HG03575 (cell line): ENCODE results near the gene ENTPD2.
"Not testable (repeated sequence)": the region's sequence is repeated elsewhere in the genome, so short reads cannot be mapped to it uniquely, and the experiment has no call there.

Source experiments
- ATAC-seq: cut with Tn5 transposase; IDR thresholded peaks from one replicate; pipeline ENCODE4 v1.9.1; 2021; ENCODE audit not compliant: unreplicated experiment, insufficient number of reproducible peaks, low FRiP score; ENCODE audit errors: extremely low read depth

The ENTPD2 gene

DNA sequence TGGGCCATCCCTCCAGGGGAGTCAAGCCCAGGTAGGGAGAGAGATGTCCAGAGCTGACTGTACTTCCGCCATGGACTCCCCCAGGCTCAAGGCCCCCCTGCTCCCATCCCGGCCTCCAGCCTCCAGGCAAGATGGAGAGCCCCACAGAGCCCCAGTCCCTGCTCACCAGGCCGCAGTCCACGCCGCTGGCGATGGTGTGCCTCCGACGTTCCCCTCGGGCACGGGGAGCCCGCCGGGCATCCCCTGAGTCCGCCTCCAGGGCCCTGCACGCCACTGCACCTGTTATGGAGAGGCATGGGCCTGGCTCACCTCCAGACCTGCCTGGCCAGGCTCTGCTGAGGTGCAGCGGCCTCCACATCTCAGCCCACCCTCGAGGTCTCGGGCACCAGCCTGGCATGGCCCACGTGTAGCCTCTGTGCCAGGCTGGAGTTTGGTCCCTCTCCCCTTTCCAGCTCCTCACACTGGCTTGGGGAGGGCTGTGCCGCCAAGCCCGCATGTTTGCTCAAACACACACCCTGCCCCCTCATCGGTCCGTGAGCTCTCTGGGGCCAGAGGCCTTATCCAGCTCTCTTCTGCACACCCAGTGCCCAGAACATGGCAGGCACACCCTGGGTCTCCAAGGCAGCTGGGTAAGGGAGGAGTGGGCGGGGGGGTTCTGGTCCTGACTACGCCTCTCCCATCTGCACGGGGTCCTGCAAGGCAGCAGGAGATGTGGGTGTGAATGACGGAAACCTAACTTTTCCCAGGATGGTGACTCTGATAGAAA lies 12.4 kb upstream of the ENTPD2 start:
- ATAC-seq: no peak

DNA sequence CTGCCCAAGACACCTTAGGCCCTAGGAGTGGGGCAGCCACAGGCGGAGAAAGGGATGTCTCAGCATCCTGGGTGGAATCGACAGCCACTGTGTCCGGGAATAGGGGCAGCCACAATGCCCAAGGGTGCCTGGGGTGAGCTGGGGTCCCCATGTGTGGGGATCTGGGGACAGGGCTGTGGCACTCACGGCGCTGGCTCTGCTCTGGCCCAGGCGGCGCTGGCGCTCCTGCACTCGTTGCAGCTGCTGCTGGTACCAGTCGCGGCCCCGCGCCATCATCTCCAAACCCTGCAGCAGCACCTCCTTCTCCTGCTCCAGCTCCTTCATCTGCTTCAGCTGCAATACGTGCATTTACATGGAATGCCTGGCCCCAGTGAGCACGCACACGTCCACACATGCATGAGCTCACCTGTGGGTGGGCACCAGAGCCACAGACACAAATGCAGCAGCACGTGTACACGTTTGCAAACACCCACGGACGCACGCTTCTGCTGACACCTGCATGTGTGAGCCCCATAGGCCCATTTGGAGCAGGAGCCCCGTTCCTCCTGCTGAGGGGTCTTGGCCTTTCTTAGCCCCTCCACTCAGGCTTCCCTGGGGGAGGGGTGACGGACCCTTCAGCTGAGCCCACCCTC lies 11.6 kb upstream of the ENTPD2 start:
- no peak for ATAC-seq

DNA sequence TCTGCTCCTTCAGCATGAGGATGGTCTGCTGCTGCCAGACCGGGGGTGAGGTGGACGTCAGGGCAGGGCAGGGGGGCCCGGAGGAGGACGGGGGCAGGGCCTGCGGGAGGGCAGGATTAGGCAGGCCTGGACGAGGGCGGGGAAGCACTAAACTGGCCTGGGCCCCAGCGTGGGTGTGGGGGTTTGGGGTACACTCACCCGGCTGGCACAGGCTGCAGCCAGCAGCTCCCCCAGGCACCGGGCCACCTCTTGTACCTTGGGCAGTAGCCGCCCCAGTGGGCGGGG lies 11.0 kb upstream of the ENTPD2 start:
- no peak for ATAC-seq

- no peak for ATAC-seq
Measured at GRCh38 chr9:137064027-137064879, 10.4 kb upstream of the ENTPD2 start.

DNA sequence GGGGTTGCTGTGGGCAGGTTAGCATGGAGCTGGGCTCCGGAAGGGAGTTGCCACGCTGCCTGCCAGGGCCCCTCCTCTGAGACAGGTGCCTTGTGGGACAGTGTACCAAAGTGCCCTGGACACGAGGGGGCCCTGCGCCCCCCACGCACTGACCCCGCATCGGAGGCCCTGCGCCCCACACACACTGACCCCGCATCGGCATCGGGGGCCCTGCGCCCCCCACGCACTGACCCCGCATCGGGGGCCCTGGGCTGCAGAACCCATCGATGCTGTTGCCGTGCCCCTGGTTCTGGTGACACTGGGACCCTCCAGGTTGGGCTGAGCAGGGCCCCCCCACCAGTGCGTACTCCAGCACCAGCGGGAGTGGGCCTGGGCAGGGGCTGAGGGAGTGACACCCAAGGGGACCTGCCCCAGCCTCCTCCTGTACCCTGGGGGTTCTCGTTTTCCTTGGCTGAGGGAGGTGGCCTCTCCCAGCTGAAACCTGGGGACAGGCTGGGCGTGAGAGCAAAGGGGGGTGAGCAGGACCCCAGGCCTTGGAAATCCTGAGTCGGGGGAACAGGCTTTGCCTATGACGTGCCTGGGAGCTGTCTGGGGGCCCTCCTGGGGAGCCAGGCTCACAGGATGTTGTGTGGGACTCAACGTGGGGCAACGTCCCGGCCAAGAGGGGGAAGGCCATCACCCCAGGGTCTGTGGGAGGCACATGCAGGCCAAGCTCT lies 9.6 kb upstream of the ENTPD2 start:
- no peak for ATAC-seq

DNA sequence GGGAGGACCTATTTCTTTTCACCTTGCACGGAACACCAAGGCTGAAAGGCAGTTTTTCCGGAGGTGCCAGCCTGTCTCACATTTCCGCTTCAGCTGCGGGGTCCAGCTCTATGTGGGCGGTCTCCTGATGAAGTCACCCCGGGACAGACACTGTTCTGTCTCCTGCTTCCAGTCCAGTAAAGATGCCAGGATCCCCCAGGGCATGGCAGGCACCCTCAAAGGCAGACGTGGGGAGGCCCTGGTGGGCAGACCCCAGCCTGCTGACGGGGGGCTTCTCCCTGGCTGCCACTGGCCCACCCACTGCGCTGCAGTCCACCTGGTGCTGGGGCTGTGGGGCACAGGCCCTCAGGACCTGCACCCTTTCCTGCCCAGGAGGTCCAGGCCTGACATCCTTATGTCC lies 8.9 kb upstream of the ENTPD2 start:
- not testable (repeated sequence) for ATAC-seq

- ATAC-seq: no peak
Measured at GRCh38 chr9:137062384-137062783, 8.5 kb upstream of the ENTPD2 start.

GRCh38 chr9:137058521-137059234 lies 4.8 kb upstream of the ENTPD2 start:
- ATAC-seq: no peak

DNA sequence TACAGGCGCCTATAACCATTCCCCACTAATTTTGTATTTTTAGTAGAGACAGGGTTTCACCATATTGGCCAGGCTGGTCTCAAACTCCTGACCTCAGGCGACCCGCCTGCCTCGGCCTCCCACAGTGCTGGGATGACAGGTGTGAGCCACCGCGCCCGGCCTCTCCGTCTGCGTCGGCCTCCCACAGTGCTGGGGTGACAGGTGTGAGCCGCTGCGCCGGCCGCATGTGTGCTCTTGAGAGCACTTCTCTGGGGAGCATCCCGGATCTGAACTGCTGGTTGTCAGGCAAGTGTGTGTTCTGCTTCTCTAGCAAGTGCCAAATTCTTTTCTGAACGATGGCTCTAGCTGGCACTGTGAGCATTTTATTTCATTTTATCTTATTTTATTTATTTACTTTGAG lies 3.7 kb upstream of the ENTPD2 start:
- ATAC-seq: no peak

- no peak for ATAC-seq
Measured at GRCh38 chr9:137056739-137057415, 3.0 kb upstream of the ENTPD2 start.

GRCh38 chr9:137055385-137056364 lies 1.8 kb upstream of the ENTPD2 start:
- no peak for ATAC-seq

GRCh38 chr9:137054932-137055384 lies 1.1 kb upstream of the ENTPD2 start:
- no peak for ATAC-seq

DNA sequence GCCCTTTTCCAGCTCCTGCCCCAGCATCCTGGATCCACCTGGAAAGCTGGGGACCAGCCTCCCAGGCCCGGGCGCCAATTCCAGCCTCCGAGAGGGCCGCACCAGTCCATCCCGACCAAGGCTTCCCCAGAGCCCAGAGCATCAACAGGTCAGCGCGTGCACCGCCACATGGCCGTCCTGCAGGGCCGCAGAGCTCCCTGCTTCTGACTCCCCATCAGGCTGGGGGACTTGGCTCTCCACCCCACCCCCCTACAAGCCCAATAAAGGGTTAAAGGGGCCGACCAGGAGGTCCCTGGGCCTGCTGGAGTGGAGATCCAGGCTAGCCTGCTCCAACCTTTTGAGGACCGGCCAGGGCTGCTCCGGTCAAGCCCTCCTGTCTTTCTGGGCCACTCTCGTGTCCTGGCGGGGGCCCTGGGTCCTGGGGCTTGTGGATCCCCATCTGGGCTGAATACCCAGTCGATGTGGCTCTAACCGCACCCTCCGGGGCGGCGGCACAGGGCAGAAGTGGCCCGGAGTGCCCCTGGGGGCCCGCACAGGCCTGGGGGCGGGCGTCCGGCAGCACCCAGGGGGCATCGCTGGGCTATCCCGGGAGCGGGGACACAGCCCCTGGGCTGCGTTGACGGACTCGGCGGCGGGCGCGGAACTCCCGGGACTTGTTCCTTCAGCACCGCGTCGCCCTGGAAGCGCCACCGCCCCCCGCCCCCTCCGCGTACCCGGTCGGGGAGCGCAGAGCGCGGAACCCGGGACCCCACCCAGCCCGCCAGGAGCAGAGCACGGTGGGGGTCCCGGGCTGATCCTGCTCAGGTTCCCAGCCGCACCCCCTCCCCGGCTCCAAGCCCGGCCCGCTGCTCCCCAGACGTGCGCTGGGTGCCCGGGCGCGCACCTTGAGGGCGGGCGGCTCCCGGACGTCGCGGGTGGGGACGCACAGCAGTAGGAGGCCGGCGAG lies 590 bp downstream of the ENTPD2 start:
- ATAC-seq: no peak

- no peak for ATAC-seq
Measured at GRCh38 chr9:137052293-137052692, 1.6 kb downstream of the ENTPD2 start.

- no peak for ATAC-seq
Measured at GRCh38 chr9:137051145-137051724, 2.6 kb downstream of the ENTPD2 start.

- no peak for ATAC-seq
Measured at GRCh38 chr9:137050570-137050969, 3.3 kb downstream of the ENTPD2 start.
